Memory B cell (primary cell): Measurements from ENCODE around the gene CDC14A.

Experiments
- ATAC-seq: fragments of 150-1000 bp; cut with Tn5 transposase; 2 replicates; pipeline ENCODE4 v1.10.0; 2021; ENCODE audit warnings: low read depth, mild to moderate bottlenecking, moderate library complexity
- DNase-seq, 2 donors: peaks; one replicate each; pipeline ENCODE4 v3.0.0; 2022; ENCODE audit warnings: low spot score in 2 of 2
- H3K27ac Mint-ChIP-seq: one replicate; pipeline ENCODE4 v1.8.0; 2022; ENCODE audit warnings: mild to moderate bottlenecking, moderate library complexity, mixed read lengths
- H3K27me3 Mint-ChIP-seq: one replicate; pipeline ENCODE4 v1.8.0; 2022; ENCODE audit warnings: mixed read lengths
- H3K36me3 Mint-ChIP-seq: one replicate; pipeline ENCODE4 v1.8.0; 2022; ENCODE audit warnings: mild to moderate bottlenecking, mixed read lengths
- H3K4me1 Mint-ChIP-seq: one replicate; pipeline ENCODE4 v1.8.0; 2022; ENCODE audit warnings: mixed read lengths
- H3K4me3 Mint-ChIP-seq: one replicate; pipeline ENCODE4 v1.8.0; 2022; ENCODE audit warnings: mild to moderate bottlenecking, moderate library complexity, mixed read lengths
- H3K9me3 Mint-ChIP-seq: one replicate; pipeline ENCODE4 v1.8.0; 2022; ENCODE audit warnings: mixed read lengths

Gene CDC14A

GRCh38 chr1:100441651-100442050 lies 89.3 kb downstream of the CDC14A start:
- Mint-ChIP-seq H3K9me3 (no peaks in the 10 kb centered on the region), H3K27me3 (no peaks in the 10 kb centered on the region), H3K36me3 (peaks cover 13% of the 10 kb centered on the region), H3K27ac (no peak overlapping the region), H3K4me3 (no peak overlapping the region), H3K4me1 (peaks cover 22% of the 10 kb centered on the region)
- DNase-seq (no peak), ATAC-seq (no peak)

GRCh38 chr1:100443811-100444571 lies 91.7 kb downstream of the CDC14A start:
- Mint-ChIP-seq H3K27me3 (no peaks in the 10 kb centered on the region), H3K9me3 (no peaks in the 10 kb centered on the region), H3K27ac (peak overlapping the region; percentile 89), H3K36me3 (peaks cover 17% of the 10 kb centered on the region), H3K4me3 (peak overlapping the region; percentile 54), H3K4me1 (peaks cover 22% of the 10 kb centered on the region)
- ATAC-seq = peak; percentile 63
- no peak for DNase-seq

DNA sequence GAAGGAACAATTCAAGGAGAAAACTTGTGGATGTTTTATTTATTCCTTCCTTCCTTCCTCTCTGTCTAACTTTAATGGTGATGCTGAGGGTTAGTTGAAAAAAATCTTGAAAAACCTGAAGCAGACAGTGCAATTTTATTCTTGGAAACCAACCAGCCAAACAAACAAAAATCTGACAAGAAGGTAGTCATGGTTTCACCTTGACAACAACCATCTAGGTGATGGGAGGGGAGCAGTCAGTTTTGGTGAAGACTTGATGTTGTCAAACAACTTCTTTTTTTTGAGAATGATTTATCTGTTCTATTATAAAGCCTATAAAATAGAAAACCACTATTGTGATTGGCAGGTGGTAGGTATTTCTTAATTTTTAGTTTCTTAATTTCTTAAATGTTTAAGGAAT lies 93.3 kb downstream of the CDC14A start:
- Mint-ChIP-seq H3K4me3 (no peak overlapping the region), H3K4me1 (peaks cover 23% of the 10 kb centered on the region), H3K27me3 (no peaks in the 10 kb centered on the region), H3K36me3 (peaks cover 25% of the 10 kb centered on the region), H3K27ac (peak overlapping the region; percentile 89), H3K9me3 (no peaks in the 10 kb centered on the region)
- ATAC-seq (peak; percentile 78), DNase-seq (no peak)

DNA sequence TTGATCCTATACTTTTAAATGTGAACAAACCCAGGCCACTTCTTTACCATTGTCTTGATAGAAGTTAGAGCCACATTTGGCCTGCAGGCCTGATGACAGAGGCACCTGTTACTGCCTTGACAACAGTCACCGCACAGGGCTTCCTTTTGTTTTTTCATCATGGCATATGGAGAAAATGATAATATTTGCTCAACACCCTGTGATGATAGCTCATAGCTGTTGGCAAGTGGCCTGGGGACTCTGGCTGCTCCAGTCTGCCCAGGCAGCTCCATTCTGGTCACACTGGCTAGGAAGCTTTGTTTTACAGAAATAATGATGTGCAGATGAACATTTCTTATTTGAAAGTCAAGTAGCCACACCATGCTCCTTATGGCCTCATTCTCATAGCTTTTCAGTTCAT lies 96.1 kb downstream of the CDC14A start:
- Mint-ChIP-seq H3K4me3 (no peak overlapping the region), H3K27me3 (no peaks in the 10 kb centered on the region), H3K36me3 (peaks cover 31% of the 10 kb centered on the region), H3K4me1 (peaks cover 27% of the 10 kb centered on the region), H3K9me3 (no peaks in the 10 kb centered on the region), H3K27ac (peak overlapping the region; percentile 67)
- DNase-seq (no peak), ATAC-seq (no peak)

DNA sequence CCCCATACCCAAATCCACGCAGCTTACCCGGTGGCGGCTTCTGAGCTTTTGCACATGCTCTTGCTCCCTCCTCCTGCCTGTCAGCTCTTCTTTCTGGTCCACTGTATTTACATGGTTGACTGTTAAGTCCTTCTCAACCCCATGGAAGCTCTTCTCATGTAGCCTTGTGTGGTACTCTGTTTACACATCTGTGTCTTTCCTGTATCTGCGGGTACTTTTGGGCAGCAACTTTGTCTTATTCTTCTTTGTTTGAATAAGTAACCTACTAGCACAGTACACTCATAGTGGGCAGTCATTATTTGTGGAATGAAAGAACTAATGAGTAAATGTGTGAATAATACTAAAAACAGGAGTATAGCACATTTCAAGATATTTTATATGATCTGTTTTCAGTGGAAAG lies 97.2 kb downstream of the CDC14A start:
- Mint-ChIP-seq H3K36me3 (peaks cover 25% of the 10 kb centered on the region), H3K9me3 (no peaks in the 10 kb centered on the region), H3K4me1 (peaks cover 20% of the 10 kb centered on the region), H3K4me3 (no peak overlapping the region), H3K27me3 (no peaks in the 10 kb centered on the region), H3K27ac (peak overlapping the region; percentile 67)
- ATAC-seq (no peak), DNase-seq (no peak)

GRCh38 chr1:100452641-100453040 lies 100.3 kb downstream of the CDC14A start:
- Mint-ChIP-seq H3K27me3 (no peaks in the 10 kb centered on the region), H3K36me3 (peaks cover 17% of the 10 kb centered on the region), H3K4me1 (peaks cover 13% of the 10 kb centered on the region), H3K4me3 (no peak overlapping the region), H3K27ac (peak overlapping the region; percentile 83), H3K9me3 (no peaks in the 10 kb centered on the region)
- DNase-seq = no peak
- peak; percentile 96 for ATAC-seq

- peaks cover 10% of the 10 kb centered on the region for H3K36me3 Mint-ChIP-seq
- no peak overlapping the region for H3K4me3 Mint-ChIP-seq
- H3K4me1 Mint-ChIP-seq = peaks cover 12% of the 10 kb centered on the region
- H3K9me3 Mint-ChIP-seq = no peaks in the 10 kb centered on the region
- DNase-seq = no peak
- H3K27ac Mint-ChIP-seq = no peak overlapping the region
- ATAC-seq = no peak
- no peaks in the 10 kb centered on the region for H3K27me3 Mint-ChIP-seq
Observed at GRCh38 chr1:100455478-100456072, 103.3 kb downstream of the CDC14A start.

DNA sequence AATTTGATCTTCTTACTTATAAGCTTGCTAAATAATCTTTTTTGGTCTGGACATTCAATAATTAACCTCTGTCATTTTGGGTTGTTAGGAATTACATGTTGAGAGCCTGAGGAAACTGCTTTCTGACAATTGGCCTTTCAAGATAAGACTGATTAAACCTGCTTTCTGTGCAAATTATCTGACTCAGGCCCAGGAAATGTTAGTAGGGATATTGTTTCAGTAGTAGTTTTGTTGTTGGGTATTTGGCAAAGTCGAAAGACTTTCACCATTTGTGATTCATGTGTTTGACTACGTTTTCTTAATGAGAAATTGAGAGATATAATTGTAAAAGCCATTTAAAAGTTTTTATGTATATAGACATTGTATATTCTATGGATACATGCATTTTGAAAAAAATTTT lies 104.6 kb downstream of the CDC14A start:
- Mint-ChIP-seq H3K27me3 (no peaks in the 10 kb centered on the region), H3K9me3 (no peaks in the 10 kb centered on the region), H3K4me3 (no peak overlapping the region), H3K27ac (peak overlapping the region; percentile 60), H3K4me1 (peaks cover 9% of the 10 kb centered on the region), H3K36me3 (peaks cover 3% of the 10 kb centered on the region)
- ATAC-seq = no peak
- DNase-seq = no peak

DNA sequence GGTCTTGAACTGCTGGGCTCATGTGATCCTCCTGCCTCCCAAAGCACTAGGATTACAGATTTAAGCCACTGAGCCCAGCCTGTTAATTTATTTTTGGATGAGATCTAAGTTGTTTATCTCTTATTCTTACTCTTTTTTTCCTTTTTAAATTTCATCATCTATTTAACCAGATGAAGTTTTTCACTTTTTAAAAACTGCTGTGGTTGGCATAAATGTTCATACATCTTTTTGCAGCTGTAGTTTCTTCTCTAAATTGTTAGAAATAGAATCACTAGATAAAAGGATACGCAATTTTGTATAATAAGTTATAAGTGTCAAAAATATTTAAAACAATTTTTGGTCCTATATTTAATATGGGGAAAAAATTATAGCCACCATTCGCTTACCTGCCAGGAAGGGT lies 105.4 kb downstream of the CDC14A start:
- DNase-seq (no peak), ATAC-seq (no peak)
- no peaks in the 10 kb centered on the region for H3K9me3 Mint-ChIP-seq
- peaks cover 3% of the 10 kb centered on the region for H3K36me3 Mint-ChIP-seq
- H3K27ac Mint-ChIP-seq = peak overlapping the region; percentile 60
- H3K4me3 Mint-ChIP-seq = no peak overlapping the region
- no peaks in the 10 kb centered on the region for H3K27me3 Mint-ChIP-seq
- H3K4me1 Mint-ChIP-seq = peaks cover 7% of the 10 kb centered on the region

GRCh38 chr1:100458661-100459357 lies 106.5 kb downstream of the CDC14A start:
- Mint-ChIP-seq H3K4me1 (peaks cover 7% of the 10 kb centered on the region), H3K9me3 (no peaks in the 10 kb centered on the region), H3K36me3 (peaks cover 6% of the 10 kb centered on the region), H3K27me3 (no peaks in the 10 kb centered on the region), H3K27ac (peak overlapping the region; percentile 76), H3K4me3 (no peak overlapping the region)
- DNase-seq (no peak), ATAC-seq (no peak)

GRCh38 chr1:100459358-100460114 lies 107.2 kb downstream of the CDC14A start:
- Mint-ChIP-seq H3K27ac (peak overlapping the region; percentile 76), H3K9me3 (no peaks in the 10 kb centered on the region), H3K36me3 (peaks cover 6% of the 10 kb centered on the region), H3K4me1 (peaks cover 12% of the 10 kb centered on the region), H3K4me3 (no peak overlapping the region), H3K27me3 (no peaks in the 10 kb centered on the region)
- peak; percentile 73 for ATAC-seq
- DNase-seq = peak; percentile 43 to 50

GRCh38 chr1:100461222-100461621 lies 108.9 kb downstream of the CDC14A start:
- Mint-ChIP-seq H3K27me3 (no peaks in the 10 kb centered on the region), H3K4me3 (no peak overlapping the region), H3K4me1 (peaks cover 12% of the 10 kb centered on the region), H3K27ac (no peak overlapping the region), H3K36me3 (peaks cover 8% of the 10 kb centered on the region), H3K9me3 (no peaks in the 10 kb centered on the region)
- ATAC-seq (no peak), DNase-seq (no peak)

DNA sequence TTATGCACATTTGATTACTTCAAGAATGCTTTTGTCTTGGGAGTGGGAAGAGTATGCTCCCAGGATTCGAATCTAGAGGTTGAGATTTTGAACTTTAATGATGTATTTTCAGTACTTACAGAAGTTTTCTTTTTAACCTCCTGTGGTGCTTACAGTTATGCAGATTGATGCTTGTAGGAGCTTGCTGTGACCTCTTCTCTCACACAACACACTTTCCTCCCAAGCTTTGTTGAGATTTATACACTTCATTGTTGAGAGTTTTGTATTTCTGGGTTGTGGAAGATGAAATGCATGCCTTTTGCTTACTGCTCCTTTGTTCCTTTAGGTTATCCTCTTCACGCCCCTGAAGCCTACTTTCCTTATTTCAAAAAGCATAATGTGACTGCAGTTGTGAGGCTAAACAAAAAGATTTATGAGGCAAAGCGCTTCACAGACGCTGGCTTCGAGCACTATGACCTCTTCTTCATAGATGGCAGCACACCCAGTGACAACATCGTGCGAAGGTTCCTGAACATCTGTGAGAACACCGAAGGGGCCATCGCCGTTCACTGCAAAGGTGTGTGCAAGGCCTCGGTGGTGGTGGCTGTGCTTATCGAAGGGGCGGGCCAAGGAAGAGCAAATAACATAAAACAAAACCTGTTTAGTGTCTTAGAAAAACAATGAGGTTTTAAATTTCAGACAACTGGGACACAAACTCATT lies 110.2 kb downstream of the CDC14A start:
- Mint-ChIP-seq H3K4me3 (no peak overlapping the region), H3K9me3 (no peaks in the 10 kb centered on the region), H3K4me1 (peaks cover 12% of the 10 kb centered on the region), H3K36me3 (peaks cover 8% of the 10 kb centered on the region), H3K27ac (no peak overlapping the region), H3K27me3 (no peaks in the 10 kb centered on the region)
- no peak for DNase-seq
- ATAC-seq = no peak
